Psoas muscle (tissue), 8 donors: Measurements from ENCODE around the gene AGMO. TPM values are rescaled to one million over a fixed set of nuclear protein-coding genes. Genes with fewer than 3 reads are reported as not detected.

ENCODE experiments used
- ATAC-seq, 4 donors: fragments of 200-7000 bp; cut with Tn5 transposase; one replicate each; pipeline ENCODE4 v1.9.1; 2020; ENCODE audit warnings: moderate library complexity in 3 of 4, mild to moderate bottlenecking in 2 of 4
- DNase-seq, 2 donors: peaks; one replicate each; pipeline ENCODE4 v3.0.0-alpha.2; 2020
- H3K27ac ChIP-seq: fragments of 200-600 bp; one replicate; pipeline ENCODE4 v1.8.0; 2022
- H3K27me3 ChIP-seq, 3 donors: fragments of 200-600 bp in 1 of 3; one replicate each; pipeline versions ENCODE4 v1.6.1 to v1.8.0; 2013 to 2022; ENCODE audit warnings: low read length in 2 of 3, mild to moderate bottlenecking in 2 of 3, moderate library complexity in 1 of 3; ENCODE audit not compliant: insufficient read depth in 3 of 3
- H3K36me3 ChIP-seq, 2 donors: fragments of 200-600 bp in 1 of 2; one replicate each; pipeline versions ENCODE4 v1.6.1 to v1.8.0; 2013 to 2022; ENCODE audit warnings: low read depth in 1 of 2, mild to moderate bottlenecking in 1 of 2, moderate library complexity in 1 of 2; ENCODE audit not compliant: insufficient read depth in 1 of 2
- H3K4me1 ChIP-seq: fragments of 200-600 bp; one replicate; pipeline ENCODE4 v1.8.0; 2022
- H3K4me3 ChIP-seq: fragments of 200-600 bp; one replicate; pipeline ENCODE4 v1.8.0; 2022; ENCODE audit warnings: mild to moderate bottlenecking
- H3K9me3 ChIP-seq: fragments of 200-600 bp; one replicate; pipeline ENCODE4 v1.8.0; 2022
- CTCF ChIP-seq: fragments of 200-600 bp; IDR thresholded peaks from one replicate; pipeline ENCODE4 v1.8.0; 2022; ENCODE audit warnings: antibody characterized with exemption
- WGBS, 3 donors: extraction: QIAGEN DNeasy Blood & Tissue Kit; methylation state at CpG; one replicate each; pipeline versions ENCODE4 v1.1.6 to v1.1.7; 2013; 5-methylcytosine and 5-hydroxymethylcytosine counted together
- intact Hi-C, 2 donors: fragments of 100-400 bp; cut with DNase I; formaldehyde crosslinking; loops; one replicate each; pipeline versions ENCODE4 v1.11.0 to v1.14.2; 2022
- polyA plus RNA-seq, 3 donors: library from polyadenylated mRNA; stranded (reverse); fragments of 200-250 nt; gene quantifications; one replicate each; pipeline ENCODE4 v1.2.3, GENCODE V29; 2013
- total RNA-seq, 4 donors: library from RNA; stranded (reverse); fragmentation: NEBNext Ultra II Directional in 2 of 4; extraction: Animal tissue kit (Norgen Biotek cat#: 25700) in 2 of 4; gene quantifications; one replicate each; pipeline versions ENCODE4 v1.2.1 to v1.2.4, GENCODE V29; 2021 to 2023
- donor health status: healthy with polysubstance abuse.
- donor health status: DM: no; HTN: no; CAD: no; lungs with moderate emphysema.
- donor health status: Bipolar disorder and iron deficiency.
- donor health status: healthy.
- donor health status: DM: yes; HTN: yes; CAD: no.
- donor health status: DM: no; HTN: no; CAD: no.
- donor health status: DM: no; HTN: no; CAD: no.
- donor health status: DM: yes; HTN: yes; CAD: no.

Gene AGMO
- total and polyA plus RNA-seq, 7 donors, result 0.13 to 0.54 (median 0.36) TPM; not detected in 1

- WGBS, 3 donors, result 56 to 65% (median 58%) methylated on average over 2 of the region's 2 CpGs
- Histone ChIP-seq H3K9me3 (no peaks in the 10 kb centered on the region), H3K27me3 (no peaks in the 10 kb centered on the region), H3K27ac (no peak overlapping the region), H3K4me3 (no peak overlapping the region), H3K36me3 (no peaks in the 10 kb centered on the region), H3K4me1 (no peaks in the 10 kb centered on the region)
- TF ChIP-seq CTCF, result no peak
- no peak for DNase-seq
- intact Hi-C loops, result no loop called here
- ATAC-seq, result no peak
These were observed 346.8 kb downstream of the AGMO start for GRCh38 chr7:15214976-15215375.

GRCh38 chr7:15213093-15213492 is 348.7 kb downstream of the AGMO start:
- Histone ChIP-seq H3K4me3 (no peak overlapping the region), H3K4me1 (no peaks in the 10 kb centered on the region), H3K9me3 (no peaks in the 10 kb centered on the region), H3K36me3 (no peaks in the 10 kb centered on the region), H3K27me3 (no peaks in the 10 kb centered on the region), H3K27ac (no peak overlapping the region)
- intact Hi-C loops, result no loop called here
- no peak for DNase-seq
- no peak for ATAC-seq
- TF ChIP-seq CTCF, result no peak
- 80 to 88% (median 87%) methylated on average over 2 of the region's 2 CpGs for WGBS, 3 donors

- DNase-seq (no peak), ATAC-seq (no peak)
- Histone ChIP-seq H3K27ac (no peak overlapping the region), H3K4me3 (no peak overlapping the region), H3K27me3 (no peaks in the 10 kb centered on the region), H3K4me1 (no peaks in the 10 kb centered on the region), H3K36me3 (no peaks in the 10 kb centered on the region), H3K9me3 (no peaks in the 10 kb centered on the region)
- intact Hi-C loops, result no loop called here
- WGBS, 3 donors, result 59 to 67% (median 60%) methylated on average over 4 of the region's 4 CpGs
- no peak for TF ChIP-seq CTCF
These were observed 352.4 kb downstream of the AGMO start for GRCh38 chr7:15209429-15209828.

- no peak overlapping the region for H3K27ac ChIP-seq
- H3K36me3 ChIP-seq, result no peaks in the 10 kb centered on the region
- no peaks in the 10 kb centered on the region for H3K27me3 ChIP-seq
- H3K4me3 ChIP-seq, result no peak overlapping the region
- H3K9me3 ChIP-seq, result no peaks in the 10 kb centered on the region
- no peak for TF ChIP-seq CTCF
- DNase-seq, result no peak
- intact Hi-C loops, result no loop called here
- H3K4me1 ChIP-seq, result no peaks in the 10 kb centered on the region
- no peak for ATAC-seq
- 56 to 65% (median 61%) methylated on average over 2 of the region's 2 CpGs for WGBS, 3 donors
These were observed 357.4 kb downstream of the AGMO start for GRCh38 chr7:15204421-15204820.

GRCh38 chr7:15199482-15199881 is 362.3 kb downstream of the AGMO start:
- Histone ChIP-seq H3K4me3 (no peak overlapping the region), H3K4me1 (no peaks in the 10 kb centered on the region), H3K9me3 (no peaks in the 10 kb centered on the region), H3K27ac (no peak overlapping the region), H3K27me3 (no peaks in the 10 kb centered on the region), H3K36me3 (no peaks in the 10 kb centered on the region)
- TF ChIP-seq CTCF, result no peak
- 56 to 70% (median 60%) methylated on average over 1 of the region's 1 CpG for WGBS, 3 donors
- intact Hi-C loops, result no loop called here
- ATAC-seq (no peak), DNase-seq (no peak)
